Endothelial cell of umbilical vein (primary cell): ENCODE data around the gene ZPR1. TPM values are rescaled to one million over a fixed set of nuclear protein-coding genes. Genes with fewer than 3 reads are reported as not detected.

ENCODE experiments used
- BruUV-seq: library from RNA; stranded (reverse); fragments of 400-500 nt; replicated peaks from 2 replicates; lab custom pipeline; 2021; lab: Mats Ljungman, UMichigan
- CTCF ChIA-PET: fragments of 300-600, 350-600 bp; sonication (Branson Sonifier 250); formaldehyde crosslinking; loops from one replicate; lab custom pipeline; 2021; ENCODE audit warnings: antibody characterized with exemption, inconsistent platforms; lab: Charles Lee
- POLR2A ChIA-PET: fragments of 300-600, 350-600 bp; sonication (Branson Sonifier 250); formaldehyde crosslinking; loops from one replicate; lab custom pipeline; 2021; ENCODE audit warnings: antibody characterized with exemption, inconsistent platforms; lab: Charles Lee
- DNase-seq: peaks from one replicate; pipeline ENCODE4 v3.0.0-alpha.2; 2011; ENCODE audit warnings: low read depth, low spot score
- FAIRE-seq: peaks from 2 replicates; lab custom pipeline; 2011; peaks lifted over from hg19 to GRCh38; lab: Jason Lieb, UNC
- H2AFZ ChIP-seq: 2 replicates; pipeline ENCODE4 v1.6.0; 2012; ENCODE audit warnings: low read depth, low read length, control low read depth, inconsistent platforms
- H3K27ac ChIP-seq: 2 replicates; pipeline ENCODE4 v1.5.1; 2011; ENCODE audit warnings: low read depth, mild to moderate bottlenecking, control low read depth, low read length, moderate library complexity; ENCODE audit not compliant: insufficient read depth
- H3K27me3 ChIP-seq, 2 experiments: 2 replicates each; pipeline versions ENCODE4 v1.6.0 to v1.6.1; 2011; ENCODE audit warnings: low read length in 2 of 2, mixed read lengths in 1 of 2; ENCODE audit not compliant: control insufficient read depth in 2 of 2, insufficient read depth in 2 of 2
- H3K36me3 ChIP-seq, 2 experiments: 2 replicates in 1 of 2; 3 replicates in 1 of 2; pipeline ENCODE4 v1.5.1; 2011; ENCODE audit warnings: low read length in 2 of 2, mild to moderate bottlenecking in 1 of 2, moderate library complexity in 1 of 2; ENCODE audit not compliant: control insufficient read depth in 2 of 2, insufficient read depth in 2 of 2; ENCODE audit errors: extremely low read depth in 1 of 2
- H3K4me1 ChIP-seq: 3 replicates; pipeline ENCODE4 v1.5.1; 2011; ENCODE audit warnings: mild to moderate bottlenecking, low read length; ENCODE audit not compliant: control insufficient read depth, insufficient read depth; ENCODE audit errors: extremely low read depth
- H3K4me2 ChIP-seq: 2 replicates; pipeline ENCODE4 v1.6.1; 2011; ENCODE audit warnings: low read length, control low read depth, mixed read lengths; ENCODE audit not compliant: insufficient read depth
- H3K4me3 ChIP-seq, 3 experiments: fragments of 200-600 bp in 1 of 3; sonication (generic), shearing (Covaris generic) in 1 of 3; replicated peaks in 1 of 3; 2 replicates each; pipeline ENCODE4 v1.5.1; 2011 to 2016; ENCODE audit warnings: control low read depth in 3 of 3, low read length in 3 of 3, mild to moderate bottlenecking in 2 of 3, inconsistent platforms in 1 of 3, low read depth in 1 of 3, moderate library complexity in 1 of 3; ENCODE audit not compliant: insufficient read depth in 1 of 3
- H3K79me2 ChIP-seq: 2 replicates; pipeline ENCODE4 v1.6.0; 2012; ENCODE audit warnings: low read length, inconsistent platforms; ENCODE audit not compliant: control insufficient read depth, insufficient read depth
- H3K9ac ChIP-seq: replicated peaks from 2 replicates; pipeline ENCODE3; 2011; ENCODE audit warnings: low read length, control low read depth; ENCODE audit not compliant: insufficient read depth; ENCODE audit errors: extremely low read depth
- H3K9me1 ChIP-seq: replicated peaks from 3 replicates; pipeline ENCODE4 v1.6.0; 2011; ENCODE audit warnings: mild to moderate bottlenecking, low read length; ENCODE audit not compliant: control insufficient read depth, insufficient read depth; ENCODE audit errors: extremely low read depth
- H3K9me3 ChIP-seq: replicated peaks from 2 replicates; pipeline ENCODE4 v1.5.1; 2012; ENCODE audit warnings: low read length, inconsistent platforms; ENCODE audit not compliant: control insufficient read depth, insufficient read depth
- H4K20me1 ChIP-seq: replicated peaks from 2 replicates; pipeline ENCODE3; 2011; ENCODE audit warnings: mild to moderate bottlenecking, low read length; ENCODE audit not compliant: control insufficient read depth, insufficient read depth; ENCODE audit errors: extremely low read depth
- EZH2 ChIP-seq: IDR thresholded peaks from 2 replicates; pipeline ENCODE4 v1.6.1; 2012; ENCODE audit warnings: borderline replicate concordance, low read depth, mild to moderate bottlenecking, moderate library complexity, low read length, inconsistent platforms; ENCODE audit not compliant: severe bottlenecking
- FOS ChIP-seq: IDR thresholded peaks from 2 replicates; pipeline ENCODE4 v1.6.1; 2011; ENCODE audit warnings: mild to moderate bottlenecking, low read length, moderate library complexity, borderline replicate concordance; ENCODE audit not compliant: insufficient read depth
- GATA2 ChIP-seq: IDR thresholded peaks from 2 replicates; pipeline ENCODE4 v1.7.0; 2011; ENCODE audit warnings: low read depth, mild to moderate bottlenecking, moderate library complexity, mixed read lengths, low read length; ENCODE audit not compliant: insufficient read length, insufficient read depth
- JUN ChIP-seq: IDR thresholded peaks from 2 replicates; pipeline ENCODE4 v1.6.1; 2011; ENCODE audit warnings: borderline replicate concordance, low read depth; ENCODE audit not compliant: insufficient read length, insufficient read depth
- MYC ChIP-seq: IDR thresholded peaks from one replicate; pipeline ENCODE4 v1.6.1; 2011; ENCODE audit warnings: mild to moderate bottlenecking, low read depth, low read length
- POLR2A ChIP-seq: IDR thresholded peaks from 2 replicates; pipeline ENCODE4 v1.6.1; 2012; ENCODE audit warnings: low read depth, mild to moderate bottlenecking, control low read depth, low read length
- POLR2AphosphoS5 ChIP-seq: IDR thresholded peaks from 2 replicates; pipeline ENCODE4 v1.6.1; 2012; ENCODE audit warnings: low read depth, mild to moderate bottlenecking, control low read depth, low read length, moderate library complexity; ENCODE audit not compliant: insufficient read depth
- dilution Hi-C: fragments of 300-500 bp; cut with MboI; formaldehyde crosslinking; loops from one replicate; pipeline ENCODE4 v1.15.0; 2019; ENCODE audit warnings: low sequenced_read_pairs; ENCODE audit not compliant: extremely low pct_ligation_motif_present
- intact Hi-C: fragments of 100-400 bp; cut with micrococcal nuclease; formaldehyde crosslinking; loops from one replicate; pipeline ENCODE4 v1.10.0; 2022
- polyA plus RNA-seq, 4 experiments: library from polyadenylated mRNA; depleted of rRNA in 3 of 4; stranded (reverse) in 3 of 4; unstranded in 1 of 4; fragments of >200 nt; gene quantifications; 2 replicates each; pipeline versions ENCODE4 v1.2.1 to v1.2.3, GENCODE V29; 2011 to 2012; ENCODE audit warnings: missing spikeins in 1 of 4
- total RNA-seq: library from RNA; stranded (reverse); gene quantifications from 2 replicates; pipeline ENCODE4 v1.2.3, GENCODE V29; 2021
- TF ChIP-seq, protein P1 (sequence below), 2 donors: IDR thresholded peaks; 1 replicate in 1 of 2; 2 replicates in 1 of 2; pipeline ENCODE4 v1.5.1; 2011; ENCODE audit warnings: low read length in 2 of 2, mild to moderate bottlenecking in 2 of 2, moderate library complexity in 2 of 2, control low read depth in 1 of 2, inconsistent platforms in 1 of 2, low read depth in 1 of 2; ENCODE audit not compliant: insufficient read depth in 1 of 2; ENCODE audit errors: extremely low read depth in 1 of 2
- TF ChIP-seq, protein P2 (sequence below): IDR thresholded peaks from 2 replicates; pipeline ENCODE4 v1.6.1; 2011; ENCODE audit not compliant: insufficient read depth, insufficient read length

The ZPR1 gene
- total and polyA plus RNA-seq, 2 donors (not counting 3 experiments of a cell fraction or from before 2014, with no cell fraction given), result 22.6 to 54.5 TPM

DNA sequence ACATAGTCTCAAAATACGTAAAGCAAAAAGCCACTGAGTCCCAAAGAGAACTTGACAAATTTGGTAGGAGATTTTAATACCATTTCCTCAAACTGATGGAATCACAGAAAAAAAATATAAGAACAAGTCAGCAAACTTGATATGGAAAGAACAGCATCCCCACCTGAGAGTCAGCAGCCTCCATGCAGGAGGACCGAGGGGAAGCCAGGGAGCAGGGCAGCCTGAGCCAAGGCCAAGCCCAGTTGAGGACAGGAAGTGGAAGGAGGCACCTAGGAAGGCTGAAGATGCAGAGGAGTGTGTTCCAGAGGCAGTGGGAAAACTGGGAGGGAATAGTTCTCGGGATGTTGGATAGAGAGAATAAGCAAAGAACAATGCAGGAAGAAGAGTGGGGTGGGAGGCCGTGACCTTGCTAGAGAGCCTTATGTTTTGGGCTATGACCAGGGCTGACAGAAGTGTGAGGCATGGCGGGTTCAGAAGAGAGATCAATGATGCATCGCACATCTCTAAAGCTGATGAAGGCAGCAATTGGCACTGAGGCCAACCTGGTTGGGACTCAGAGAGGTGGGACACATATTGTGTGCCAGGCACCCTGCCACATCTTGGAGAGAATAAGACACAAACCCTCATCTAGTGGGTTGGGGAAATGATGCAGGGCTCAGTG, 19.9 kb upstream of the ZPR1 start:
- H3K27me3 ChIP-seq, result peaks cover 2 to 4% of the 10 kb centered on the region in 2 experiments
- no TSS peak for BruUV-seq
- ChIA-PET POLR2A (no interaction called here), CTCF (no interaction called here)
- intact Hi-C loops (no loop called here), dilution Hi-C loops (no loop called here)
- no peak for TF ChIP-seq POLR2A
- TF ChIP-seq, protein P1, sequence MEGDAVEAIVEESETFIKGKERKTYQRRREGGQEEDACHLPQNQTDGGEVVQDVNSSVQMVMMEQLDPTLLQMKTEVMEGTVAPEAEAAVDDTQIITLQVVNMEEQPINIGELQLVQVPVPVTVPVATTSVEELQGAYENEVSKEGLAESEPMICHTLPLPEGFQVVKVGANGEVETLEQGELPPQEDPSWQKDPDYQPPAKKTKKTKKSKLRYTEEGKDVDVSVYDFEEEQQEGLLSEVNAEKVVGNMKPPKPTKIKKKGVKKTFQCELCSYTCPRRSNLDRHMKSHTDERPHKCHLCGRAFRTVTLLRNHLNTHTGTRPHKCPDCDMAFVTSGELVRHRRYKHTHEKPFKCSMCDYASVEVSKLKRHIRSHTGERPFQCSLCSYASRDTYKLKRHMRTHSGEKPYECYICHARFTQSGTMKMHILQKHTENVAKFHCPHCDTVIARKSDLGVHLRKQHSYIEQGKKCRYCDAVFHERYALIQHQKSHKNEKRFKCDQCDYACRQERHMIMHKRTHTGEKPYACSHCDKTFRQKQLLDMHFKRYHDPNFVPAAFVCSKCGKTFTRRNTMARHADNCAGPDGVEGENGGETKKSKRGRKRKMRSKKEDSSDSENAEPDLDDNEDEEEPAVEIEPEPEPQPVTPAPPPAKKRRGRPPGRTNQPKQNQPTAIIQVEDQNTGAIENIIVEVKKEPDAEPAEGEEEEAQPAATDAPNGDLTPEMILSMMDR (IDR thresholded peaks at IDR 0.05; ENCODE audit: extremely low read depth in 1 of 2, insufficient read depth in 1 of 2, low read depth in 1 of 2, low read length in 2 of 2), result no peak
- TF ChIP-seq, protein P2, sequence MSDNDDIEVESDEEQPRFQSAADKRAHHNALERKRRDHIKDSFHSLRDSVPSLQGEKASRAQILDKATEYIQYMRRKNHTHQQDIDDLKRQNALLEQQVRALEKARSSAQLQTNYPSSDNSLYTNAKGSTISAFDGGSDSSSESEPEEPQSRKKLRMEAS, result no peak
- TF ChIP-seq MYC, result no peak
- TF ChIP-seq FOS, result no peak
- TF ChIP-seq EZH2, result no peak
- TF ChIP-seq POLR2AphosphoS5, result no peak
- no peak for TF ChIP-seq JUN
- no peak for TF ChIP-seq GATA2
- no peaks in the 10 kb centered on the region for H3K36me3 ChIP-seq
- H3K9ac ChIP-seq, result no peak overlapping the region
- no peak overlapping the region for H3K27ac ChIP-seq
- FAIRE-seq (no peak), DNase-seq (no peak)
- H3K4me3 ChIP-seq, result no peak overlapping the region
- no peaks in the 10 kb centered on the region for H3K79me2 ChIP-seq
- H3K4me2 ChIP-seq, result no peak overlapping the region
- H3K9me1 ChIP-seq, result no peaks in the 10 kb centered on the region
- H3K9me3 ChIP-seq, result no peaks in the 10 kb centered on the region
- no peaks in the 10 kb centered on the region for H4K20me1 ChIP-seq
- H3K4me1 ChIP-seq, result no peaks in the 10 kb centered on the region
- no peak overlapping the region for H2AFZ ChIP-seq
